HL-60/S4 treated with phorbol 12-myristate 13-acetate at 8.2 ng/mL for 4 days and 3 days (cell line): ENCODE results near the gene PYGO2.
"Not testable (repeated sequence)": the region's sequence is repeated elsewhere in the genome, so short reads cannot be mapped to it uniquely, and the experiment has no call there.

ENCODE experiments used
- in situ Hi-C: fragments of 300-500 bp; cut with MboI; formaldehyde crosslinking; loops from 2 replicates; pipeline ENCODE4 v1.15.0; 2022; ENCODE audit warnings: low sequenced_read_pairs

The PYGO2 gene

GRCh38 chr1:154982897-154983648 lies 21.5 kb upstream of the PYGO2 start, which contains the start of gene FLAD1:
Gene FLAD1 (plus strand): TSS chr1:154983344. CDS start chr1:154983695, 351 bp downstream.
- in situ Hi-C loops = no loop called here

DNA sequence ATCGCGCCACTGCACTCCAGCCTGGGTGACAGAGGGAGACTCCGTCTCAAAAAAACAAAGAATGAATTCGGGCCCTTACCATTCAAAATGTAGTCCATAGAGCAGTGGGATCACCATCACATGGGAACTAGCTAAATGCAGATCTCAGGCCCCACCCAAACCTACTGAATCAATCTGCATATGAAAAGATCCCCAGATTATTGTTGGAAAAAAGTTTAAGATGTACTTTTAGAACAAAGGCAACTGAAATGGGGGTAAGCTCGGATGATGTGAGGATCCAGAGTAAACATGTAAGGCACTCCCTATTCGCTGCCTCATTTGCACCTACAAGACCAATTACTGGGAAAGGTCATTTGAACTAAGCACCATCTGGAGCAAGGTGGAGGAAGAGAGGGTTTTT lies 20.8 kb upstream of the PYGO2 start:
- in situ Hi-C loops = no loop called here

- in situ Hi-C loops = no loop called here
Observed at GRCh38 chr1:154978360-154978759, 16.8 kb upstream of the PYGO2 start.

GRCh38 chr1:154977762-154978161 lies 16.2 kb upstream of the PYGO2 start:
- in situ Hi-C loops = not testable (repeated sequence)

GRCh38 chr1:154975409-154976059 lies 14.0 kb upstream of the PYGO2 start:
- in situ Hi-C loops = no loop called here

- in situ Hi-C loops = no loop called here
Observed at GRCh38 chr1:154974808-154975408, 13.3 kb upstream of the PYGO2 start.

DNA sequence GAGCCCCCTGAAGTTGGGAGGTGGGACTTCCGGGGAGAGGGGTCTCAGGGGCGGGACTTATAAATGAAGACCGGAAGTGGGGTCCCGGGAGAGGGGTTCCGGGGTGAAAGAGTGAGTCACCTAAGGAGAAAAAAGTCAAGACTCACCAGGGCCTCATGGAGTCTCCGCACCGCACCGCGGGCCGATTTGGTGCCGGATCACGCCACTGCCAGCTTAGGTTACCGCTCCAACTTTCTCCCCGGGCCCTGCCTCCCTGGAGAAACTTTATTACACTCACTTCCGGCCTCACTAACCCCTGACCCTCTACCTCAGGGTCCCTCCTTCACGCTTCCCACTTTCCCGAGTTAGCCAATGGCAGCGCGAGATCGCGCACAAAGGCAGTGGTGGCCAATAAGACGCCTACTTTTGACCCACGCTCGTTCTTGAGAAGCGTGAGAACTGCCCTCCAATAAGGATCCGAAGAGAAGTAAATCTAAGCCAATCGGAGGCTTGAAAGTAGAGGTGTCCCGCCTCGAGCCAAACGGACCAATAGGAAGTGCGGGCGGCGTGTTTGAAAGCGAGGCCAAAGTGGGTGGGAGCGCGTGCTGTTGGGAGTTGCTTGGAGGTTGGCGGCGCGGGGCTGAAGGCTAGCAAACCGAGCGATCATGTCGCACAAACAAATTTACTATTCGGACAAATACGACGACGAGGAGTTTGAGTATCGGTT lies 12.7 kb upstream of the PYGO2 start, which contains the start of gene CKS1B:
Gene CKS1B (plus strand): TSS at position 580 of the 706 bp plus-strand sequence. CDS start 65 bp downstream, at position 645.
- in situ Hi-C loops = no loop called here

- in situ Hi-C loops = no loop called here
Observed at GRCh38 chr1:154973344-154974101, 11.9 kb upstream of the PYGO2 start.

GRCh38 chr1:154972517-154973343 lies 11.1 kb upstream of the PYGO2 start:
- in situ Hi-C loops = no loop called here

GRCh38 chr1:154972213-154972516 lies 10.6 kb upstream of the PYGO2 start:
- in situ Hi-C loops = no loop called here

DNA sequence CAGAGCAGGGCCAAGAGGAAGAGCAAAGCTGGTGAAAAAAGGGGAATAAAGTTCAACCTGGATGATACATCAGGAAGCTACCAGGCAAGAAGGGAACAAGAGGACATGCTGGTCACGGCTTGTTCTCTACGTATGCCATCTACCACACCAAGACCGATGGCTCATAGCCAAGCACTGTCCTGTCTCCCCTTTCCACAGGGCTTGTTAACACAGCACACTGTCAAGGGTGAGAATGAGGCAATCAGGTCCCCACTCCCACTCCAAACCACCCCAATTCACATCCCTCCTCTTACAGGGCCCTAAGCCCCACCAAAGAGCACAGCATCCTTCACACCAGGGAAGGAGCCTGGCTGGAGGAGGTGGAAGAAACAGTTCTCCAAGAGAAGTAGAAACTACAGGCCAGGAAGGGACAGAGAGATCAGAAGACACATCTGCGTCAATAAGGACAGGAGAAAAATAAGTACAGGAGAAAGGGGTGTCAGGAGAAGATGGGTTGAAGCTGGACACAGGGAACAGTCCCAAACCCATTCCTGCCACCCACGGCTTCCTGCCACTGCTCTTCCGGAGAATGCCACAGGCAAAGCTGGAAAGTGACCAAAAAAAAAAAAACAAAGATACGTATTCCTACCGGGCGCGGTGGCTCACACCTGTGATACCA lies 9.9 kb upstream of the PYGO2 start:
- in situ Hi-C loops = no loop called here

DNA sequence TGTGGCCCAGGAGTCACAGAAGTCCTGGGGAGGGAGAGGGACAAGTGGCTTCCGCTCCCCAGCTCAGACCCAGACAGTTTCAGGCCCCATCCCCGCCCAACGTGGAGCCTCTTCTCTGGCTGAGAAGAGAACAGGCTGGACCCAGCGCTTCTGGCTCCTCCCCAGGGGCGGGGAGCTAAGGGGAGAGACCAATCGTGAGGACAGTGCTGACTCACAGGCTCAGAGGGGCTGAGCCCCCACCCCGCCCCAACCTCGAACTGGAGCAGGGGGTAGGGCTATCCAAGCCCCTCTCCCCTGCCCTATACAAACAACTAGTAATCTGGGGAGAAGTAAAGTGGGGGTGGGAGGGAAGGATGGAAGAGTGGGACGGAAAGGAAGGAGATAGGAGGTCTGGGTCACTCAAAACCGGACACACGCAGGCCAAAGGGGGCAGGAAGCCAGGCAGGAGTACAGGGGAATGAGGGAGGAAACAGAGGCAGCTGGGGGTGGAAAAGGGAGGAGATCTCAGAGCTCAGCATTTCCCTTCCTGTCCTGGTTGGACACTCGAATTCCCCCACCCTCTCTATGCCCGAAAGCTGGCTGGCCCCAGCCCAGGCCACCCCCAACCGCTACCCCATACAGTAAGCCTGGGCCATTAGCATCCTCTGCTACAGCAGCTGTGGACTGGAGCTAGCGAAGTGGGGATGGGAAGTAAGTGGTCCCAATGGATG lies 9.2 kb upstream of the PYGO2 start, which contains the start of gene SHC1:
Gene SHC1 (minus strand): TSS at position 117 of the 710 bp plus-strand sequence. CDS start 221 bp downstream, outside the sequence.
- in situ Hi-C loops = no loop called here

DNA sequence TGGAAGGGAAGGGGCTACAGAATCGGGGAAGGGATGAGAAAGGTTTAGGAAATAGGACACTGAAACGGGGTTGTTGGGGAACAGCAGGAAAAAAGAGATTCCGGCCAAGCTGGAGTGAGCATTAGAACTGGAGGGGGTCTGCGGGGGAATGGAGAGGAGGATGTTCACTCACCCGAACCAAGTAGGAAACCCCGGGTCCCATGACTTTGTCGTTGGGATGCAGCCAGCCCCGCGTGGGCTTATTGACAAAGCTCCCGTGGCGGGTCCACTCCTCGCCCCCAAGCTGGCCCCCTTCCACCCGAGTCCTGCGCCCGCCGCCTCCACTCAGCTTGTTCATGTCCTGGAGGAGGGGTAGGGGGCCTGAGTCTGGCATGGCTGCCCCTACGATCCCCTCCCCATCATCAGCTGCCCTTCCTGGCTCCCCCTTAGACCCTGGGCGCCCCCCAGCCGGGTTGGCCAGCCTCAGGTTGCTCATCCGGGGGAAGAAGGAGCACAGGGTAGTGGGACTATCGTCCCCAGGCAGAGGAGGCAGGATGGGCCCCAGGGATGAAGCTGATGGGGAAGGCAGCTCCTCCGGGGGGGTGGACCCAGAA lies 8.4 kb upstream of the PYGO2 start:
- in situ Hi-C loops = no loop called here

DNA sequence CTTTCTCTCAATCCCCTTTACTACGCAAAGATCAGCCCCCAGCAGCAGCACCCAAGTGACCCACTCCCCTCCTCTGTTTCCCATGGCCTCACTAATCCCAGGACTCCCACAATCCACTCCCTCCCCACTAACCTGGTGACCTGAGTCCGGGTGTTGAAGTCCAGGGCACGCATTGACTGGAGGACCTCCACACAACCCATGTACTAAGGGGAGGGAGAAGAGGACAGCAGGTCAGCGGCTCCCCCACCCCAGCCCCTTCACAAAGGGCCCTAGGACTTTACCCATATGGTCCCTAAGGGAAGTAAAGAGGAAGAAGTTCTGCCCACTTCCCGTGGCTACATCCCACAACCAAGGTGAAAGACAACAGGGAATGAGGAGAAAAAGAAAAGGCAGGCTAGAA lies 7.7 kb upstream of the PYGO2 start:
- in situ Hi-C loops = no loop called here

GRCh38 chr1:154968731-154969130 lies 7.1 kb upstream of the PYGO2 start:
- in situ Hi-C loops = no loop called here

GRCh38 chr1:154967331-154967950 lies 5.9 kb upstream of the PYGO2 start:
- in situ Hi-C loops = no loop called here

DNA sequence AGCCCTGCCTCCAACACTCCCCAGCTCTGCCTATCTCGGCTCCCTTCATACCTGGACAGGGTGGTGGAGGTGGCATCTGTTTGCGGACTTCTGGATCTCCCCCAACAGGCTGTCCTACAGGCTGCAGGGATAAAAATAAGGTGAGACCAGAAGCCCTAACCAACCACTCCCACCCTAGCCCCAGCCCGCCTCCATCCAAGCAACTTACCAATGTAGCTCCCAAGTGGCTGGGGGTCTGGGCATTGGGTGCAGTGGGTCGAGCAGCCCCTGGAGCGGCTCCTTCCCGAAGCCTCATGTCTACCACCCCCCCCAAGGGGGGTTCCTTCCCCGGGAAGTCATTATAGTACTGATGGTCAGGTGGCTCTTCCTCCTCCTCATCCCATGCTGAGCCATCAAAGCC lies 4.5 kb upstream of the PYGO2 start:
- in situ Hi-C loops = no loop called here

GRCh38 chr1:154964359-154964758 lies 2.8 kb upstream of the PYGO2 start:
- in situ Hi-C loops = no loop called here
